ENCODE measurements around the gene OCRL. TPM values are rescaled to one million over a fixed set of nuclear protein-coding genes. Genes with fewer than 3 reads are reported as not detected.

OCRL gene
- total and polyA plus RNA-seq, 4 donors = 8.6 to 20.2 (median 14.0) TPM

- no peaks in the 10 kb centered on the region for H3K4me1 ChIP-seq (ENCODE audit: control insufficient read depth in 5 of 5, insufficient read depth in 5 of 5, low read length in 5 of 5)
- H3K27ac ChIP-seq (ENCODE audit: low read depth in 1 of 2, low read length in 1 of 2) = no peak overlapping the region
- H3K27me3 ChIP-seq (ENCODE audit: control insufficient read depth in 3 of 3, insufficient read depth in 3 of 3, low read length in 2 of 3) = peaks cover 0 to 2% (median 0%) of the 10 kb centered on the region in 3 donors
- no peak overlapping the region for H3K9ac ChIP-seq (ENCODE audit: insufficient read depth in 1 of 2, low read length in 2 of 2)
- H3K36me3 ChIP-seq (ENCODE audit: control insufficient read depth in 4 of 4, insufficient read depth in 4 of 4, low read length in 4 of 4) = peaks cover 0 to 21% (median 7%) of the 10 kb centered on the region in 4 donors
- H3K9me3 ChIP-seq (ENCODE audit: control insufficient read depth in 4 of 4, insufficient read depth in 3 of 4, low read length in 3 of 4) = no peaks in the 10 kb centered on the region
- DNase-seq (no peak), ATAC-seq (ENCODE audit: insufficient read depth, low FRiP score) (no peak)
- no peak for TF ChIP-seq CTCF (IDR thresholded peaks at IDR 0.05; ENCODE audit: control extremely low read depth, extremely low read depth)
- H3K4me3 ChIP-seq = no peak overlapping the region
- 61 to 89% methylated on average over 3 of the region's 3 CpGs for WGBS, 2 donors
Measured at GRCh38 chrX:129497146-129497843, 42.8 kb upstream of the OCRL start.

GRCh38 chrX:129510331-129510730, 29.7 kb upstream of the OCRL start:
- ATAC-seq (ENCODE audit: insufficient read depth, low FRiP score) = no peak
- TF ChIP-seq CTCF (IDR thresholded peaks at IDR 0.05; ENCODE audit: control extremely low read depth, extremely low read depth) = no peak
- no peak for DNase-seq
- no peak overlapping the region for H3K9ac ChIP-seq (ENCODE audit: insufficient read depth in 1 of 2, low read length in 2 of 2)
- no peaks in the 10 kb centered on the region for H3K27me3 ChIP-seq (ENCODE audit: control insufficient read depth in 3 of 3, insufficient read depth in 3 of 3, low read length in 2 of 3)
- 62 to 80% methylated on average over 6 to 7 of the region's 7 CpGs for WGBS, 2 donors
- H3K9me3 ChIP-seq (ENCODE audit: control insufficient read depth in 4 of 4, insufficient read depth in 3 of 4, low read length in 3 of 4) = no peaks in the 10 kb centered on the region
- H3K4me3 ChIP-seq = no peak overlapping the region
- no peaks in the 10 kb centered on the region for H3K4me1 ChIP-seq (ENCODE audit: control insufficient read depth in 5 of 5, insufficient read depth in 5 of 5, low read length in 5 of 5)
- H3K36me3 ChIP-seq (ENCODE audit: control insufficient read depth in 4 of 4, insufficient read depth in 4 of 4, low read length in 4 of 4) = peaks cover 0 to 6% (median 3%) of the 10 kb centered on the region in 4 donors
- no peak overlapping the region for H3K27ac ChIP-seq (ENCODE audit: low read depth in 1 of 2, low read length in 1 of 2)

GRCh38 chrX:129511689-129512088, 28.4 kb upstream of the OCRL start:
- Histone ChIP-seq H3K9me3 (ENCODE audit: control insufficient read depth in 4 of 4, insufficient read depth in 3 of 4, low read length in 3 of 4) (no peaks in the 10 kb centered on the region), H3K4me1 (ENCODE audit: control insufficient read depth in 5 of 5, insufficient read depth in 5 of 5, low read length in 5 of 5) (no peaks in the 10 kb centered on the region), H3K27me3 (ENCODE audit: control insufficient read depth in 3 of 3, insufficient read depth in 3 of 3, low read length in 2 of 3) (no peaks in the 10 kb centered on the region), H3K27ac (ENCODE audit: low read depth in 1 of 2, low read length in 1 of 2) (no peak overlapping the region), H3K36me3 (ENCODE audit: control insufficient read depth in 4 of 4, insufficient read depth in 4 of 4, low read length in 4 of 4) (peaks cover 0 to 6% (median 3%) of the 10 kb centered on the region in 4 donors), H3K4me3 (no peak overlapping the region), H3K9ac (ENCODE audit: insufficient read depth in 1 of 2, low read length in 2 of 2) (no peak overlapping the region)
- TF ChIP-seq CTCF (IDR thresholded peaks at IDR 0.05; ENCODE audit: control extremely low read depth, extremely low read depth) = no peak
- no peak for ATAC-seq (ENCODE audit: insufficient read depth, low FRiP score)
- WGBS, 2 donors = 77 to 96% methylated on average over 5 of the region's 5 CpGs
- no peak for DNase-seq

- Histone ChIP-seq H3K27me3 (ENCODE audit: control insufficient read depth in 3 of 3, insufficient read depth in 3 of 3, low read length in 2 of 3) (no peaks in the 10 kb centered on the region), H3K36me3 (ENCODE audit: control insufficient read depth in 4 of 4, insufficient read depth in 4 of 4, low read length in 4 of 4) (peaks cover 0 to 6% (median 3%) of the 10 kb centered on the region in 4 donors), H3K9ac (ENCODE audit: insufficient read depth in 1 of 2, low read length in 2 of 2) (no peak overlapping the region), H3K4me3 (no peak overlapping the region), H3K9me3 (ENCODE audit: control insufficient read depth in 4 of 4, insufficient read depth in 3 of 4, low read length in 3 of 4) (no peaks in the 10 kb centered on the region), H3K27ac (ENCODE audit: low read depth in 1 of 2, low read length in 1 of 2) (no peak overlapping the region), H3K4me1 (ENCODE audit: control insufficient read depth in 5 of 5, insufficient read depth in 5 of 5, low read length in 5 of 5) (no peaks in the 10 kb centered on the region)
- no peak for ATAC-seq (ENCODE audit: insufficient read depth, low FRiP score)
- WGBS, 2 donors = 81 to 93% methylated on average over 2 of the region's 2 CpGs
- DNase-seq = no peak
- TF ChIP-seq CTCF (IDR thresholded peaks at IDR 0.05; ENCODE audit: control extremely low read depth, extremely low read depth) = no peak
Measured at GRCh38 chrX:129512409-129512808, 27.6 kb upstream of the OCRL start.

All from lung (tissue), 12 donors.